HG02970 (cell line): ENCODE measurements around the gene SMYD3.

ENCODE experiments used
- ATAC-seq: cut with Tn5 transposase; IDR thresholded peaks from one replicate; pipeline ENCODE4 v1.9.1; 2021; ENCODE audit warnings: mild to moderate bottlenecking, moderate library complexity, moderate number of reproducible peaks; ENCODE audit not compliant: unreplicated experiment, low FRiP score

Gene SMYD3

GRCh38 chr1:246317332-246318035, 189.6 kb downstream of the SMYD3 start:
- ATAC-seq: no peak

GRCh38 chr1:246311461-246311860, 195.6 kb downstream of the SMYD3 start:
- no peak for ATAC-seq

DNA sequence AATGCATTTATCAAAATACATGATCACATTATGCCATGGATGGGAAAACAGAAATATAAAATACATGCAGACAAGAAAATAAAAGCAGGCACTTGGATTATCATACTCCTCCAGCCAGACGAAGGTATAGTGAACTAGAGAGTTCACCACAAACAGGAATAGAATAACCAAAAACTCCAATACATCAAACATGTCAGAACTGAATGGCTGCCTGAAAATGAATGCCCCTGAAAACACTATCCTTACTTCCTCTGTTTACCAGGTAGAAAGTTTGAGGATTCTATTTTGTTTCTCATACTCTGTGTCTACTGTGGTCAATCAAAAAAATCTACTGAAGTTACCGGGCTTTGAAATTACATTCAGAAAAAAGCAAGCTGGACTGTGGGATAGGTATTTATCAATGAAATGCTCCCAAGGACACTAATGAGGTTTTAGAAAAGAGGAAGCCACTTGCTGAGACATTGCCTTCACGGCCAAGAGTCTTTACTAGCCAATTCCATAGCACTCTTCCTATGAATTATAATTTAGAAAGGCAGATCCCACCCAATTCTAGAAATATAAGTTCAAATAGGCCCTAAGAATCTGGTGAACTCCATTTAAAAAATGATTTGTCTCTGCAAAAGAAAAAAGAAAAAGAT, 197.7 kb downstream of the SMYD3 start:
- ATAC-seq: no peak

DNA sequence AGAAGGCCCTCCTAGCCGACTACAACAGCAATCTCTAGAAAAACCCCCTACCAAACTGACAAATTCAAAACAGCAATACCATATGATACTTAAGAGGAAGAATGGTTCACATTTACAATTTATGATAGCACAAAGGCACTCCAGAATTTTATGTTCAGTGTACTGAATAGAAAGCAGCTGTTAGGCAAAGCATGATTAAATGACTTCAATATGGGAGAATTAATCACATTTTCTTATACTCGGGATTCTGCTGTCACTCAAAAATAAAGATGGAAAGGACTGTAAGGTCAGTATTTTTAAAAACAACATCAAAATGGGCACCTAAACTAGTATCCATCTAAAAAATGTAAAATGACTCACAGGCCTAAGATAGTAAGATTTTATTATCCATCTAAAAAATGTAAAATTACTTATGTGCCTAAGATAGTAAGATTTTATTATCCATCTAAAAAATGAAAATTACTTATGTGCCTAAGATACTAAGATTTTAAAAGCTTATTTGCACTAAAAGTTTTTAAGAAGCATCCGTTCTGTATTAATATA, 198.5 kb downstream of the SMYD3 start:
- ATAC-seq: no peak

GRCh38 chr1:246306415-246307037, 200.6 kb downstream of the SMYD3 start:
- no peak for ATAC-seq

DNA sequence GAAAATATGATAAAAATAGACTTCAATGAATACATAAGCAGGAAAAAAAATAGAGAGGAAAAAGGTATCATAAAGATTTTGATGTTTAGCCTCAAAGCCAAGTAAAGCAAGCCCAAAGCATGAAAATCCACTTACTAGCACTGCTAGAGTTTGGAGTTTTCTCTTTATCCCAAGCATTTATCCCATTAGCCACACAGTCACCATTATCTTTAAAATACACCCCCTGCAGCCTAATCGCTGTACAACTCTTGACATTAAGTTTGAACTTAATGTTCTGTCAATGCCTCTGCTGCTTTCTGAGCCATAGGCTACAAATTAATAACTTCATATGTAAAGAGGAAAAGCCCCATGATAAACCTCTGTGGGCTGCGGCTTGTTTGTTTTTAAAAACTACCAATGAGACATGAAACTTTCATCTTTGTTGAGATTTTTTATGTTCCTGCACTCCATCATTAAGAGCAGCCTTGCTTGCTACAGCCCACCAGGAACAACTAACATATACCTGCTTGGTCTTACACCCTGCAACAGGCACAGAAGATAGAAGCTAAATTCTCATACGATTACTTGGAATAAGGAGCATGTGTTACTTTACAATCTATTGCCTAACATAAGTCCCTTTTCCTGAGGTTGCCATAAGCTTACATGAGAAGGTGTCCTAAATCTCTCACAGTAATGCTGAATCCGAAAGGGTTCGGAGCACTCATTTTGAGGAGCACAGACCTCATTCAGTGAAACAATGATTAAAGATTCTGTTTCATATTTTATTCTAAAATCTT, 202.4 kb downstream of the SMYD3 start:
- ATAC-seq: no peak

GRCh38 chr1:246302711-246303317, 204.3 kb downstream of the SMYD3 start:
- no peak for ATAC-seq

- no peak for ATAC-seq
Observed at GRCh38 chr1:246302251-246302625, 204.8 kb downstream of the SMYD3 start.

DNA sequence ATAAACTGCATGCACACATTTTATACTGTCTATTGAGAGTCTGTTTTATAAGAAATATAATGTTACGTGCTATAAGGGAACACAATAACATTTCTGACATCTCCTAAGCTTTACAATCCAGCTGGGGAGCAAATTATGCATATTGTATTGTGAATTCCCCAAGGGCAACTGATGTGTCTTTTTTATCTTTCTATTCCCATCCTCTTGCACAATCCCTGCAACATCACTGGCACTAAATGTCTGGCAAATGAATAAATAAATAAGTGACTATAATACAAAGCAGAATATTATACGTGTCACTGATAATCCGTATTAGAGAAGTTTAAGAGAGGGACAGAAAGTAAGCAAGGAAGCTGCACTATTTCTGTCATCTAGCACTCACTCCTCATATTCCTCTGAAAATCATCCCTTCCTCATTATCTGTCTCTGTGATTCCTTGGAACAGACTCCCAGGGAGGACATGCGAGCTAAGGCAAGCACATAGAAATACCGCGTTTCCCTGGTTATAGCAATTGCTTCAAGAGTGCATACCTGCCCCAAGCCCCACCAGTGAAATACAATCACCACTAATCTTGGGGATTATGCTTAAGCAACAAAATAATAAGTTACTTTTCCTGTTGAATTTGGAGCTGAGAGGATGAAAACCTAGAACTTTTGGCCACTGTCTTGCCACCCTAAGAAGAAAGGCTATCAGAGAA, 205.4 kb downstream of the SMYD3 start:
- no peak for ATAC-seq

DNA sequence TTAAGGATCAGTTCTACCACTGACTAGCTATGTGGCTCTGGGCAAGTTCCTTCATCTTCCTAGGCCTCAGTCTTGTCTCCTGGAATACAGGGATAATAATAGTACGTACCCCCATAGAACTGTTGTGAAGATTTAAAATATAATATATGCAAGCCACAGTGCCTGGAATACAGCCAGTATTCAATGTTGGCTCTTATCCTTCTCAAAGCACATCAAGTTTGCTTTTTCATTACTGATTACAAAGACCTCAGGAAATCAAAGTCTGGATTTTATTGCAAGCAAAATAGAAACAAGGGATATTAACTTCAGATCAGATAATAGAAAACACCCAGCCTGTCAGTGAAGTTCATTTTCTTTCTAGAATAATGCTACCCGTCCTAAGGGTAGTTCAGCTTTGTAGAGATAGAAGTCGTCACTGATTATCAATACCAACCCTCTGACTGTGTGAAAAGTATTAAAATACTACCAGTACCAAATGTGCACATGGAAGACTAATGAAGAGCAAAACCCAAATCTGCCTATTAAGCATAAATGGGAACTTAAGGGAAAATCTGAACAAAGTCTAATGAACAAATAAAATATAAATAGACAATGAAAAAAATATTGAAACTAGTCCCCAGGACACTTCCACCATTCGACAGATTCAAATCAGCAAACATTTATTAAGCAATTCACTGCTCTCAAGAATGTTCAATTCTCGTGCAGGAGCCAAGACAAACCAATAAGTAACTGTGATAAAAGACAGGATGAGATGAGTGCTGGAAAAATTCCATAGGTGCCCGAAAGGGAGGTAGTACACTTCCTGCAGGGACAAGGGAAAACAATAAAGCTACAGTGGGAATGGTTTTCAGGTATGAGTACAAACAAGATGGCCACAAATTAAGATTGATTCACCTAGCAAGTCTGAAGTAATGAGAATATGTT, 206.2 kb downstream of the SMYD3 start:
- no peak for ATAC-seq

- ATAC-seq: no peak
Observed at GRCh38 chr1:246297279-246298265, 209.5 kb downstream of the SMYD3 start.

- ATAC-seq: no peak
Observed at GRCh38 chr1:246295968-246296367, 211.1 kb downstream of the SMYD3 start.

- ATAC-seq: no peak
Observed at GRCh38 chr1:246295340-246295739, 211.7 kb downstream of the SMYD3 start.

DNA sequence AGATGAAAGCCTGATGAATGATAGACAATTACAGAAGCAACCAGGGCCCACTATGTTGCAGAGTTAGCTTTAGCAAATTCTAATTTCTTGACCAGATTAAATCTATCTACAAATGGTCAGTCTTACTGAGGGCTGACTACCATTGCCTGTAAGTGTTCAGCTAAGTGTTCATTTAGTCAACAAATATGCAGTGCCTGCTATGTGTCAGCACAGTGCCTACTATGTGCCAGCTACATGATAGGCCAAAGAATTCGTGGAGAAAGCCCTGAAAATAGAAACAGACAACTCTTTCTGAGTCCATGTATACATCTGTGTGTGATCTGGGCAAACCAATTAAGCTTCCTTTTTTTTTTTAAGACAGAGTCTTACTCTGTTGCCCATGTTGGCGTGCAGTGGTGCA, 212.8 kb downstream of the SMYD3 start:
- ATAC-seq: no peak

DNA sequence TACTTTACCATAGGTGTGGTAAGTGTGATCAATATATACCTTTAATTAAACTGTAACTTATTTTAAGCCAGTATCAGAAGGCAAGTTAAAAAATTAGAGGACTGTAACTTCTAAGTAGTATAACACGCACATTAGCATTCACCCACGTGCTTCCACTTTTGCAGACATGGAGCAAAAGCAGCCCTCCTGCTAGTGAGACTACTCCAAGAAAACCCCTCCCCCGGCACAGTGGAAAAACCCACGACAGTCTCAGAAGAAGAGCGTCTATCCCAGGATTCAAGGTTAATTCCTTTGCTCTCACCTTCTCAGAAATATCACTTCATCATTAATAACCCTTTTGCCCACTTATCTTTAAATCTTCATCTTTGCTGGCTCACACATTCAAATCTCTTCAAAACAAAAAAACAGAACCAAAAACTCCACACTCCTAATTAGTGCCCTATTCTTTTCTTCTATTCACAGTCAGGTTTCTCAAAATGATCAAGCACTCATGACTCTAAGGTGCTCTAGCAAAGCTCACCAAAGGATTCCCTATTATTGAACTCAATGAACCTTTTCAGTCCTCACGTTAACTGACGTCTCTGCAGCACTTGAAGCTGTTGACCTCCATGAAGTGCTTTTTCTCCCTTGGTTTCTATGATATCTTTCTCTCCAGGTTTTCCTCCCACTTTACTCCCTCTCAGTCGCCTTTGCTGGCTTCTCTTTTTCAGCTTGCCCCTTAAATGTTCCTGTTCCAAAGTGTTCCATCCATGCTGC, 213.5 kb downstream of the SMYD3 start:
- ATAC-seq: no peak

GRCh38 chr1:246292571-246292970, 214.5 kb downstream of the SMYD3 start:
- no peak for ATAC-seq

- ATAC-seq: no peak
Observed at GRCh38 chr1:246291127-246291526, 216.0 kb downstream of the SMYD3 start.
